ENCODE data around the gene NCEH1.
"Not testable (repeated sequence)": the region's sequence is repeated elsewhere in the genome, so short reads cannot be mapped to it uniquely, and the experiment has no call there.

The NCEH1 gene

GRCh38 chr3:172613845-172614244 is 97.0 kb downstream of the NCEH1 start:
- DNase-seq (ENCODE audit: low read depth, low spot score) = no peak

- no peak for DNase-seq (ENCODE audit: low read depth, low spot score)
These were observed 97.8 kb downstream of the NCEH1 start for GRCh38 chr3:172612871-172613678.

DNA sequence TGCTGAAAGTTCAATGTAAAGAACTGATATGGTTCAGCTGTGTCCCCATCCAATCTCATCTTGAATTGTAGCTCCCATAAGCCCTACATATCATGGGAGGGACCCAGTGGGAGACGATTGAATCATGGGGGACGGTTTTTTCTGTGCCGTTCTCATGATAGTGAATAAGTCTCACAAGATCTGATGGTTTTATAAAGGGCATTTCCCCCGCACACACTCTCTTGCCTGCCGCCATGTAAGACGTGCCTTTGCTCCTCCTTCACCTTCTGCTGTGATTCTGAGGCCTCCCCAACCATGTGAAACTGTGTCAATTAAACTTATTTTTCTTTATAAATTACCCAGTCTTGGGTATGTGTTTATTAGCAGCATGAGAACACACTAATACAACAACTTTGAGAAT is 101.1 kb downstream of the NCEH1 start:
- DNase-seq (ENCODE audit: low read depth, low spot score) = no peak

- no peak for DNase-seq (ENCODE audit: low read depth, low spot score)
These were observed 102.3 kb downstream of the NCEH1 start for GRCh38 chr3:172608575-172608974.

DNA sequence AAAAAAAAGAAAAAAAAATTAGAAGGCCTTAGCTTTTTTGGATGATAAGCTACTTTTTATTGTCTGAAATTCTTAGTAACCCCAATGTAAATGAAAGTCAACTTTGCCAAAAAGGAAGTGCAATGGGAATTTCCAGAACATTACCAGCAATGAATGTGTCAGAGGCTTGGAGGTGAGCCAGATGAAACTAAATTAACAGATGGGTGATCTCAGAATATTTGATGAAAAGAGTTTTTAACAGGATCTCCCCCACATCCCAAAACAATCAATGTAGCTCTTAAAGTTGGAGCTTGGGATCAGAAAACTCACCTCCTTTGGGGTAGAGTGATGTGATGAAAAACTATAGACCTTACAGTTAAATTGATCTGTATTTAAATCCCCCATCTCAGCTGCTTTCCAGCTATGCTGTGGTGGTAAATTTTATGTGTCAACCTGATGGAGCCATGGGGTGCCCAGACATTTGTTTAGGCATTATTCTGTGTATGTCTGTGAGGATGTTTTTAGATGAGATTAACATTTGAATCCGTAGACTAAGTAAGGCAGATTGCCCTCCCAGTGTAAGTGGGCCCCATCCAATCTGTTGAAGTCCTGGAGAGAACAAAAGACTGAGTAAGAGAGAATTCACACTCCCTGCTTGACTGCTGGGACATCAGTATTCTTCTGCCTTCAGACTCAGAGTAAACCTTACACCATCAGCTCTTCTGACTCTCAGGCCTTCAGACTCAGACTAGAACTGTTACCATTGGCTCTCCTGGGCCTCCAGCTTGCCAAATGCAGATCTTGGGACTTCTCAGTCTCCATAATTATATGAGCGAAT is 103.4 kb downstream of the NCEH1 start:
- DNase-seq (ENCODE audit: low read depth, low spot score) = no peak

DNA sequence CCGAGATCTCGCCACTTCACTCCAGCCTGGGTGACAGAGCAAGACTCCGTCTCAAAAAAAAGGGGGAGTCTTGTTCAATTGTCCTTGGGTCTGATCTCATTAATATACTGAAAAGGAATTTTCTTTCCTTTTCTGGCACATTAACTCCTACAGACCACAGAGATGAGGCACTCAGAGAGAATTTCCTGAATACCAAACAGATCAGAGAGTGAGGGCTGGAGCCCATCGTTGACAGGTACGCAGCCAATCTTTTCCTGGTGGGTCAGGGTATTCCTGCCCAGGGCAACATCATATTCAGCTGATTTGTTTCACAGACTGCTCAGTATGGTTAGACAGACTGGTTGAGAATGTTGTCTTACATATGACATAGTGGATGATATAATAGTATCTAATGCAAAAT is 104.8 kb downstream of the NCEH1 start:
- DNase-seq (ENCODE audit: low read depth, low spot score) = no peak

- DNase-seq (ENCODE audit: low read depth, low spot score) = no peak
These were observed 105.8 kb downstream of the NCEH1 start for GRCh38 chr3:172604895-172605646.

GRCh38 chr3:172601066-172601832 is 109.6 kb downstream of the NCEH1 start:
- DNase-seq (ENCODE audit: low read depth, low spot score) = no peak

DNA sequence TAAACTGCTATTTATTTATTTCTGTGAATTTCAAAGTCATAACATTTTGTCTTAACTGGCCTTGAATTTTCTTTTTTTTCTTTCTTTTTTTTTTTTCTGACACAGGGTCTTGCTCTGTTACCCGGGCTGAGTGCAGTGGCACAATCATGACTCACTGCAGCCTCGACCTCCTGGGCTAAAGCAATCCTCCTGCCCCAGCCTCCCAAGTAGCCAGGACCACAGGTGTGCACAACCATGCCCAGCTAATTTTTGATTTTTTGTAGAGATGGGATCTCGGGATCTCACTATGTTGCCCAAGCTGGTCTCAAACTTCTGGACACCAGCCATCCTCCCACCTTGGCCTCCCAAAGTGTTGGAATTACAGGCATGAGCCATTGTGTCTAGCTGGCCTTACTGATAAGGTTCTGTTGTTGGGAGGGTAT is 110.2 kb downstream of the NCEH1 start:
- no peak for DNase-seq (ENCODE audit: low read depth, low spot score)

- DNase-seq (ENCODE audit: low read depth, low spot score) = no peak
These were observed 112.0 kb downstream of the NCEH1 start for GRCh38 chr3:172598904-172599303.

- no peak for DNase-seq (ENCODE audit: low read depth, low spot score)
These were observed 114.5 kb downstream of the NCEH1 start for GRCh38 chr3:172596394-172596706.

DNA sequence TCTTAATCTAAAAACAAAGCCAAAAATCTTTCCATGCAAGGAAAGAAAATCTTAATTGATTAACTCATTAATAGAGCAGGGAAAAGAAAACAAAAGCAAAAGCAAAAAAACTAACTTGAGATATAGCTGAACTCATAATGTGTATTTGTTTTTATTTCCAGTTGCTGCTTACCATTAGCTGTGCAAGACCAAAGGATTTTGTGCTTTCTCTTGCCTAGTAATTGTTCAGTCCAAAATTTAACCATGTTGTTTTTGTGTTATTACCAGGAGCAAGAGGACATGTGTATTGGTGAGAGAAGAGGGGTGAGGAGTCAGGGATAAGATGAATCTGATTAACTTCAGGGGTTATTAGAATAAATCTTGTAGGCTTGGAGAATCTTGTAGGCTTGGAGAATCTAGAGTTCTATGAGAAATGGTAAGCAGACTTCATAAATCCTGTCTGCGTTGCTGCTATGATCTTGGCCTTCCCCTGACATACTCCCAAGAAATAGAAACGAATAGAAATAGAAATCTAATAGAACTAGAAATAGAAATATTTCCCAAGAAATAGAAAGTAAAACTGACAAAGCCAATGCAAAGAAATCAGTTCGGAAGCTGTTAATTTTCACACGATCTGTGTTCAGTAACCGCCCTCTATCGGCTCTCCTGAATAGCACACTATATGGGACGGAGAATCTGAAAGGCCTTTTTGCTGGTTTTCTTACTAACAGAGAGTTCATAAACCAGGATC is 115.0 kb downstream of the NCEH1 start:
- DNase-seq (ENCODE audit: low read depth, low spot score) = no peak

GRCh38 chr3:172594900-172595663 is 115.8 kb downstream of the NCEH1 start:
- not testable (repeated sequence) for DNase-seq (ENCODE audit: low read depth, low spot score)

DNA sequence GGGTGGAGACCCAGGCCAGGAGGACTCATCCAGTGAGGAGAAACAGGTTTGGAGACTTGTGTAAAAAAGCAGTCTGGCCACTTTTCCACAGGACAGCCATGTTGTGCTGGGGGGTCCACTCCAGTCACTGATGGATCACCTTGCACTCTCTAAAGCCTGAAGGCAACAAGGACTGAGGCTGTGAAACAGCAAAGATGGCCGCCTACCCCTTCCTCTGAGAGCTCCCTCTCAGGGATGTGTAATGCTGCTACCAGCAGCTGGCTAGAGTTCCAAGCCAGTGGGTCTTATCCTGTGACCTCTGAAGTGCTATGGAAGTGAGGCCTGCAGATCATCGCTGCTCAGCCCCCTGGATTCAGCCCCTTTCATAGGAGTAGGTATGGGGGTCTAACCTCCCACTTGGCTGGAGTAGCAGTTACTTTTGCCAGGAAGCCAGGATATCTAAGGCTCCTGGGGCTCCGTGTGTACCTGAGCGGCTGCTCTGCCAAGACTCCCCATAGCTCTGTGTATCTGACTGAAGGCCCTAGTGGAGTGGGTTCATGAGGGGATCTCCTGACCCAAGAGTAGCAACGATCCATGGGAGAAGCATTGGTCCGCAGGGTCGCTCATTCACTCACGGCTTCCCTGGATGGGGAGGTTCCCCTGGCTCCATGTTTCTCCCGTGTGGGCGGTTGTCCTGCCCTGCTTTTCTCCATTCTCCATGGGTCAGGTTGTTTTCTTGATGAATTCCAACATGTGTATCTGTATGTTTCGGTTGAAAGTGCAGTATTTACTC is 117.8 kb downstream of the NCEH1 start:
- DNase-seq (ENCODE audit: low read depth, low spot score) = no peak

DNA sequence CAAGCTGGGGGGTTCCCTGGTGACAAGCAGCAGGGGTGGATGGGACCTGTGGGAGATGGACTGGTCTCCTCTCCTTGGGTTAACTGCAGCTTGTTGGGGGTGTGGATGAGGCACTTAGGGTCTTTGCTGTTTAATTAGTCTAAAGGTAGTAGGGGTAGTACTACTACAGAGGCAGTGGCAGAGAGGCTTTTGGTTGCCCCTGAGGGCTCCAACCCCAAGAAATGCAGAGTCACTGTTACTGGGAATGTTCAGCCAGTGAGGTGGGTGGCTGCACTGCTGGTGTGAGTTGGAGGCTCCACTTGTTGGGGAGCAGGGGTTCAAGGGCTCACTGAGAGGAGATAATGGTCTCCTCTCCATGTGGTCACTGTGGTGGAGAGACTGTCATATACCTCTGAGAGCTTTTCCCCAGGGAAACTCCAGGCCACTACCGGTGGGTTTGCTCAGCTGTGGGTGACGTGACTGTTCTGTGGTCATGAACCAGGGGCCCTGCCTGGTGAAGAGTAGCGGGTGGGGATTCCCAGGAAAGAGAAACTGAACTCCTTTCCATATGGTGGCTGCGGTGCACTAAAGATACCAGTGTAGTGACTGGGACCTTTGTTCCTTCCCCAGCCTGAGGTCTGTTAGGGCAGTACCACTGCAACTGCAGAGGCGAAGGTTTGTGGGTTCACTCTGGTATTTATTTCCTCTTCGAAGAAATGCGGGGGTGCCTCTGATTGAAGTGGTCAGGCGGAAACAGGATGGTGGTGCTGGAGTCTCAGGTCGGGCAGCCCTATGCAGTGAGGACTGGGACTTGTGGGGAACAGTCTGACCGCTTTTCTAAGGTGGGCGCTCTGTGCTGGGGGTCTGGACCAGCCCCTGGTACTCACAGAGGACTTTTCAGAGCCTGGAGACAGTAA is 118.7 kb downstream of the NCEH1 start:
- DNase-seq (ENCODE audit: low read depth, low spot score) = peak; percentile 69

- no peak for DNase-seq (ENCODE audit: low read depth, low spot score)
These were observed 119.7 kb downstream of the NCEH1 start for GRCh38 chr3:172591125-172591605.

DNA sequence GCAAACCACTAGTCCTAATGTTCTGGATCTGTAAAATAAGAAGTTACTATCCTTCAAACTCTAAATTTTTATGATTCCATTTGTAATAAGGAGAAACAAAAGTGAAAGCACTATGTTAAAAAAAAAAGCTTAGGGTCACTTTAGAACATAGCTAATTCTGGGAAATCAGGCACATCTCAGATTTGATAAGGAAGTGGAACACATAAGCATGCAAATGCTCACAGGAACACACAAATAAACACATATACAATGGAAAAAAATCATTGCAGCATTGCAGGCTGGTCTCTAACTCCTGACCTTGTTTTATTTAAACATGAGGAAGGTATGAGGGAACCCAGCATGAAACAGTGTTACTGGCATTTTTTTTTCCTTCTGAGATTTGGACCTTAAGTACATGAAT is 124.4 kb downstream of the NCEH1 start:
- DNase-seq (ENCODE audit: low read depth, low spot score) = no peak

- no peak for DNase-seq (ENCODE audit: low read depth, low spot score)
These were observed 124.9 kb downstream of the NCEH1 start for GRCh38 chr3:172585954-172586353.
